HepG2 (cell line): ENCODE measurements around the gene OR8A1. TPM values are rescaled to one million over a fixed set of nuclear protein-coding genes. Genes with fewer than 3 reads are reported as not detected.
"Not testable (repeated sequence)": the region's sequence is repeated elsewhere in the genome, so short reads cannot be mapped to it uniquely, and the experiment has no call there.

Experiments
- ATAC-seq: fragments of 200-7000 bp; cut with Tn5 transposase; 3 replicates; pipeline ENCODE4 v1.9.1; 2020; ENCODE audit warnings: mild to moderate bottlenecking, moderate library complexity
- BruUV-seq: library from RNA; stranded (reverse); fragments of 400-500 nt; replicated peaks from 2 replicates; lab custom pipeline; 2021; lab: Mats Ljungman, UMichigan
- CTCF ChIA-PET: fragments of 300-600 bp; formaldehyde crosslinking; extraction: SDS; loops from one replicate; lab custom pipeline; 2021; ENCODE audit warnings: low total read pairs, inconsistent platforms, low intra/inter-chr PET ratio; lab: Yijun Ruan, JAX
- POLR2A ChIA-PET: fragments of 350-600 bp; sonication (Branson Sonifier 250); formaldehyde crosslinking; loops from one replicate; lab custom pipeline; 2020; ENCODE audit warnings: antibody characterized with exemption, inconsistent platforms; lab: Yijun Ruan, JAX
- DNase-seq: peaks from one replicate; pipeline ENCODE4 v3.0.0-alpha.2; 2015; ENCODE audit warnings: low spot score
- FAIRE-seq: peaks from 3 replicates; lab custom pipeline; 2011; peaks lifted over from hg19 to GRCh38; lab: Jason Lieb, UNC
- H2AFZ ChIP-seq: one replicate; pipeline ENCODE4 v1.6.1; 2011; ENCODE audit warnings: low read length, inconsistent platforms
- H3K27ac ChIP-seq: fragments of 300-600 bp; 3 replicates; pipeline ENCODE4 v1.8.0; 2011; ENCODE audit warnings: mixed run types, mild to moderate bottlenecking, mixed read lengths, low read length, inconsistent platforms; ENCODE audit not compliant: insufficient read depth; ENCODE audit errors: extremely low read length
- H3K27me3 ChIP-seq, 2 experiments: fragments of 200-600 bp in 1 of 2; 2 replicates in 1 of 2; 3 replicates in 1 of 2; pipeline versions ENCODE4 v1.6.0 to v1.8.0; 2011; ENCODE audit warnings: low read length in 2 of 2, mild to moderate bottlenecking in 2 of 2, moderate library complexity in 2 of 2, inconsistent platforms in 1 of 2; ENCODE audit not compliant: insufficient read depth in 2 of 2, control insufficient read depth in 1 of 2
- H3K36me3 ChIP-seq, 2 experiments: fragments of 200-600 bp in 1 of 2; replicated peaks in 1 of 2; 2 replicates in 1 of 2; 3 replicates in 1 of 2; pipeline versions ENCODE4 v1.5.1 to v1.8.0; 2011; ENCODE audit warnings: low read length in 2 of 2, inconsistent platforms in 1 of 2; ENCODE audit not compliant: insufficient read depth in 2 of 2, control insufficient read depth in 1 of 2
- H3K4me1 ChIP-seq: 2 replicates; pipeline ENCODE4 v1.5.1; 2012; ENCODE audit warnings: low read length, inconsistent platforms; ENCODE audit not compliant: insufficient read depth
- H3K4me2 ChIP-seq: 2 replicates; pipeline ENCODE4 v1.6.0; 2011; ENCODE audit warnings: low read depth, low read length, inconsistent platforms
- H3K4me3 ChIP-seq, 3 experiments: fragments of 200-600 bp in 1 of 3; sonication (generic), shearing (Covaris generic) in 1 of 3; replicated peaks in 1 of 3; 2 replicates each; pipeline ENCODE4 v1.5.1; 2011 to 2016; ENCODE audit warnings: low read length in 3 of 3, inconsistent platforms in 2 of 3, low read depth in 2 of 3, mild to moderate bottlenecking in 2 of 3, control low read depth in 1 of 3, mixed read lengths in 1 of 3; ENCODE audit not compliant: insufficient read depth in 1 of 3
- H3K79me2 ChIP-seq: one replicate; pipeline ENCODE4 v1.6.1; 2011; ENCODE audit warnings: low read length, inconsistent platforms; ENCODE audit not compliant: insufficient read depth
- H3K9ac ChIP-seq: 2 replicates; pipeline ENCODE4 v1.6.0; 2011; ENCODE audit warnings: mild to moderate bottlenecking, low read depth, low read length, inconsistent platforms; ENCODE audit not compliant: insufficient read depth
- H3K9me3 ChIP-seq: 2 replicates; pipeline ENCODE4 v1.5.1; 2012; ENCODE audit warnings: mild to moderate bottlenecking, low read length
- H4K20me1 ChIP-seq: 2 replicates; pipeline ENCODE4 v1.6.0; 2011; ENCODE audit warnings: inconsistent platforms, mild to moderate bottlenecking, low read length, moderate library complexity; ENCODE audit not compliant: insufficient read depth
- MED1 ChIP-seq: sonication (generic); formaldehyde crosslinking; IDR thresholded peaks from 2 replicates; pipeline ENCODE4 v1.4.0; 2020; ENCODE audit warnings: missing genetic modification reagents
- ZNF136 ChIP-seq: sonication (generic); formaldehyde crosslinking; IDR thresholded peaks from 2 replicates; pipeline ENCODE4 v1.8.1; 2022; ENCODE audit warnings: low read depth, mild to moderate bottlenecking, moderate library complexity, missing genetic modification reagents
- ZNF674 ChIP-seq: sonication (generic); formaldehyde crosslinking; IDR thresholded peaks from 2 replicates; pipeline ENCODE4 v1.5.0; 2020; ENCODE audit warnings: low read depth, mild to moderate bottlenecking, missing genetic modification reagents
- WGBS: methylation state at CpG from one replicate; pipeline ENCODE4 v1.1.6; 2017; ENCODE audit warnings: low lambda C conversion rate; 5-methylcytosine and 5-hydroxymethylcytosine counted together
- in situ Hi-C: cut with HindIII; loops from 2 replicates; pipeline ENCODE4 v1.10.0; 2017; ENCODE audit warnings: low pct_unique_long_range_greater_than_20kb; ENCODE audit not compliant: extremely low pct_ligation_motif_present
- intact Hi-C: fragments of 100-400 bp; cut with micrococcal nuclease; formaldehyde crosslinking; loops from one replicate; pipeline ENCODE4 v1.10.0; 2022; ENCODE audit not compliant: unreplicated experiment
- polyA plus RNA-seq, 8 experiments: library from polyadenylated mRNA; depleted of rRNA in 3 of 8; stranded (reverse) in 7 of 8; unstranded in 1 of 8; fragments of >200 nt; fragmentation: Illumina TruSeq in 4 of 8; extraction: Trizol in 4 of 8; gene quantifications; 2 replicates each; pipeline versions ENCODE4 v1.2.1 to v1.2.3, GENCODE V29; 2011 to 2016; ENCODE audit warnings: low read depth in 4 of 8, missing spikeins in 1 of 8, mixed read lengths in 1 of 8; ENCODE audit not compliant: insufficient read depth in 1 of 8
- total RNA-seq, 5 experiments: library from RNA; depleted of rRNA; stranded (reverse); fragments of >200 nt; fragmentation: Illumina TruSeq; extraction: Trizol; gene quantifications; 2 replicates each; pipeline ENCODE4 v1.2.3, GENCODE V29; 2016; ENCODE audit warnings: low read depth in 1 of 5

OR8A1 gene
- total and polyA plus RNA-seq, 2 of the 13 experiments (the other 11 are each of a cell fraction or from before 2014, with no cell fraction given), result not detected

DNA sequence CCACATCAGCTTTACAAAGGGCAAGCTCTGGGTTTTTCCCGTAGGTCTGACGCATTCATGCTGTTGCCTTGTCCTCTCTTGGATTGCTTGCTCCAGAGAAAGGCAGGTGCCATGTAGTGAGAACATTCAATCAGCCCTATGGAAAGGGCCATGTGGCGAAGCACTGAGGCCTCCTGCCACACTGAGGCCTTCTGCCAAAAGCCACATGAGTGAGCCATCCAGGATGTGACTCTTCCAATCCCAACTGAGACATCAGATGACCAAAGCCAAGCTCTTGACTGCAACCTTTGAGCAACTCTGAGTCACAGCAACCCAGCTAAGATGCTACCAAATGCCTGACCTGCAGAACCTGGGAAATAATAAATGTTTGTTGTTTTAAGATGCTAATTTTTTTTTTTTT lies 32.4 kb downstream of the OR8A1 start:
- no peaks in the 10 kb centered on the region for H3K9me3 ChIP-seq
- no peaks in the 10 kb centered on the region for H3K4me1 ChIP-seq
- CTCF ChIA-PET, result no interaction called here
- no peak overlapping the region for H3K4me3 ChIP-seq
- ATAC-seq (no peak), DNase-seq (no peak), FAIRE-seq (no peak)
- H4K20me1 ChIP-seq, result no peaks in the 10 kb centered on the region
- H3K4me2 ChIP-seq, result no peak overlapping the region
- H3K27ac ChIP-seq, result no peak overlapping the region
- in situ Hi-C loops (no loop called here), intact Hi-C loops (no loop called here)
- POLR2A ChIA-PET, result no interaction called here
- no peak overlapping the region for H3K9ac ChIP-seq
- no peaks in the 10 kb centered on the region; a peak in 1 of 5 replicates for H3K27me3 ChIP-seq
- TF ChIP-seq ZNF674 (CRISPR knock-in tag), result no peak
- no peak for TF ChIP-seq MED1 (CRISPR knock-in tag)
- TF ChIP-seq ZNF136 (CRISPR knock-in tag), result no peak
- no peak overlapping the region for H2AFZ ChIP-seq
- no peaks in the 10 kb centered on the region for H3K79me2 ChIP-seq
- BruUV-seq, result no TSS peak
- WGBS, result 4% methylated on average over 3 of the region's 3 CpGs
- no peaks in the 10 kb centered on the region for H3K36me3 ChIP-seq

DNA sequence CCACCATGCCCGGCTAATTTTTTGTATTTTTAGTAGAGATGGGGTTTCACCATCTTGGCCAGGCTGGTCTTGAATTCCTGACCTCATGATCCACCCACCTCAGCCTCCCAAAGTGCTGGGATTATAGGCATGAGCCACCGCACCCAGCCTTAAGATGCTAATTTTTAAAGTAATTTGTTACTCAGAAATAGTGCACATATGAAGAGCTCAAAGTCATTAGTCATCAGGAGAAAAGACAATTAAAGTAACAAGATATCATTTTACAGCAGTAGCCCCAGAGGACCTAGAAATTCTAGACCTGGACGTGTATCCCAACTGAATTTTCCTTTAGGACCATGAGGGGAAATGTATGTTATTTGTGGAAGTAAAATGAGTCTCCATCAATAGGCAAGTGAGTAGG lies 32.9 kb downstream of the OR8A1 start:
- H3K27ac ChIP-seq, H3K27me3 ChIP-seq, in situ Hi-C loops, intact Hi-C loops, H4K20me1 ChIP-seq, H3K4me2 ChIP-seq, DNase-seq, H3K79me2 ChIP-seq, ATAC-seq, CTCF ChIA-PET, H3K4me1 ChIP-seq, H3K9ac ChIP-seq, FAIRE-seq, BruUV-seq, H3K9me3 ChIP-seq, POLR2A ChIA-PET, H3K4me3 ChIP-seq, H2AFZ ChIP-seq, H3K36me3 ChIP-seq: not testable (repeated sequence)
- 2% methylated on average over 3 of the region's 3 CpGs for WGBS
